Measurements from ENCODE around the gene FAM25A.

FAM25A gene

GRCh38 chr10:87064651-87065050 is 44.6 kb downstream of the FAM25A start:
- no peak for DNase-seq

- no peak for DNase-seq
Observed at GRCh38 chr10:87066178-87066577, 46.1 kb downstream of the FAM25A start.

- DNase-seq = no peak
Observed at GRCh38 chr10:87066865-87067264, 46.8 kb downstream of the FAM25A start.

- no peak for DNase-seq
Observed at GRCh38 chr10:87068281-87068680, 48.2 kb downstream of the FAM25A start.

- DNase-seq = no peak
Observed at GRCh38 chr10:87072449-87072848, 52.4 kb downstream of the FAM25A start.
